RWPE1 (cell line): ENCODE results near the gene MXRA8.

ENCODE experiments used
- CTCF ChIA-PET: fragments of 350-600 bp; sonication (Branson Sonifier 250); formaldehyde crosslinking; extraction: SDS; loops from one replicate; lab custom pipeline; 2021; lab: Yijun Ruan, JAX
- POLR2A ChIA-PET: fragments of 400-600 bp; formaldehyde crosslinking; extraction: SDS; loops from one replicate; lab custom pipeline; 2020; ENCODE audit warnings: antibody characterized with exemption; ENCODE audit not compliant: low non-redundant PET; lab: Yijun Ruan, JAX
- DNase-seq: peaks from one replicate; pipeline ENCODE4 v3.0.0; 2012; ENCODE audit warnings: low spot score
- H3K27ac ChIP-seq: fragments of 450-650 bp; 2 replicates; pipeline ENCODE4 v1.5.1; 2017
- TF ChIP-seq, protein P1 (sequence below): fragments of 450-650 bp; conservative IDR thresholded peaks from 2 replicates; pipeline ENCODE4 v1.5.1; 2017; ENCODE audit warnings: low read depth, mild to moderate bottlenecking

The MXRA8 gene

DNA sequence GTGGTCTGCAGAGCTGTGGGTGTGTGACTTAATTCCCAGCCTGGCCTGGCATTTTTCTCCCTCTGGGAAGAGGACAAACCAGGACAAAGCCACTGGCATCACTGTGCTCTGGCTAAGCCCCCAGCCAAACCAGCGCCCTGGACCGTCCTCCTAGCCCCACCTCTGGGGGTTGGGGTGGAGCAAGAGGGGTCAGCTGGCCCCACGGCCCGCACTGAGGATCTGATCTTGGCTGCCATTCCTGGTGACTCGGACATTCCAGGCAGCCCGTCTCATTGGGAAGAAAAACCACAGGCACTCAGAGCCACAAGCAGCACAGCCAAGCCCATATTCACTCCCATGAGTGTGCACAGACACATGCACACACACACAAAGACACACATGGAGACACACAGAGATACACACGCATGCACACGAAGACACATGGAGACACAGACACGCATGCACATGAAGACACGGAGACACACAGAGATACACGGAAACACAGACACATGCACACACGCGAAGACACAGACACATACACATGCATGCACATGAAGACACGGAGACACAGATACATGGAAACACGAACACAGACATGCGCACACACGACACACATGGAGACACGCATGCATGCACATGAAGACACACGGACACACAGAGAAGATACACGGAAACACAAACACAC lies 2.3 kb upstream of the MXRA8 start:
- TF ChIP-seq, protein P1, sequence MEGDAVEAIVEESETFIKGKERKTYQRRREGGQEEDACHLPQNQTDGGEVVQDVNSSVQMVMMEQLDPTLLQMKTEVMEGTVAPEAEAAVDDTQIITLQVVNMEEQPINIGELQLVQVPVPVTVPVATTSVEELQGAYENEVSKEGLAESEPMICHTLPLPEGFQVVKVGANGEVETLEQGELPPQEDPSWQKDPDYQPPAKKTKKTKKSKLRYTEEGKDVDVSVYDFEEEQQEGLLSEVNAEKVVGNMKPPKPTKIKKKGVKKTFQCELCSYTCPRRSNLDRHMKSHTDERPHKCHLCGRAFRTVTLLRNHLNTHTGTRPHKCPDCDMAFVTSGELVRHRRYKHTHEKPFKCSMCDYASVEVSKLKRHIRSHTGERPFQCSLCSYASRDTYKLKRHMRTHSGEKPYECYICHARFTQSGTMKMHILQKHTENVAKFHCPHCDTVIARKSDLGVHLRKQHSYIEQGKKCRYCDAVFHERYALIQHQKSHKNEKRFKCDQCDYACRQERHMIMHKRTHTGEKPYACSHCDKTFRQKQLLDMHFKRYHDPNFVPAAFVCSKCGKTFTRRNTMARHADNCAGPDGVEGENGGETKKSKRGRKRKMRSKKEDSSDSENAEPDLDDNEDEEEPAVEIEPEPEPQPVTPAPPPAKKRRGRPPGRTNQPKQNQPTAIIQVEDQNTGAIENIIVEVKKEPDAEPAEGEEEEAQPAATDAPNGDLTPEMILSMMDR = no peak
- DNase-seq = peak; percentile 65
- peak overlapping the region; percentile 54 for H3K27ac ChIP-seq
- CTCF ChIA-PET = no interaction called here
- POLR2A ChIA-PET = no interaction called here

DNA sequence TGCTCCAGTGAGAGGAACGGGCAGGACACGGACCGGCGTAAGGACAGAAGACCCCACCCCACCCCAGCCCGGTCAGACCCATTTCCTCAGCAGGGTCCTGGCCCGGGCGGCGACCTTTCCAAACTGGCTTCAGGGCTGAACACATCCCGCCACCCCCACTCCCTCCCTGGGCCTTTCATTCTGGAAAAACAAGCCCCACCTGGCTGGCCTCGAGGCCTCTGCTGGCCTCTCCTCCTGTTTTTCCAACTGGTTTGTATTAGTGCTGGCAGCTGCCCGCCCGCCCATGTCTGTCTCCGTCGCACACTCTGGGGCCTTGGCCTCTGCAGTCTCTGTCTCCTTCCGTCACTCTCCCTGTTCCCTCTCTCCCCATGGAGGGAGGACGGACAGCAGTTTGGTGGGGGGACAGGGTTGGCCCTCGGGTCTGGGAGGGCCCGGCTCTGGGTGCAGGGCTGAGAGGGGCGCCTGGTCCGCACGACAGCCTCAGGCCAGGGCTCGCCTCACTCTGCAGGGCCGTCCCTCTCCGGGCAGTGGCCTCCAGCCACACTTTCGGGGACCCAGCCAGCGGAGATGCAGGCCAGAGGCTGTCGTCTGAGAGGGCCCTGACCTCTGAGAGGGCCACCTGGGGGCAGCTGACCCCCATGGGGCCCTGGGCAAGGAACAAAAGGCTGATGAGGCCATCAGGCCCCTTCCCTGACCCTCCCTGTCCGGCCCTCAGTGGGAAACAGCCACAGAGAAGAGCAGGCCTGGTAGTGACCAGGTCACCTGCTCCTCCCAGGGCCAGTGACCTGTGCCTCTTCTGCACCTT lies 1.5 kb upstream of the MXRA8 start:
- DNase-seq = no peak
- CTCF ChIA-PET = no interaction called here
- TF ChIP-seq, protein P1 = no peak
- POLR2A ChIA-PET = no interaction called here
- H3K27ac ChIP-seq = peak overlapping the region; percentile 54

DNA sequence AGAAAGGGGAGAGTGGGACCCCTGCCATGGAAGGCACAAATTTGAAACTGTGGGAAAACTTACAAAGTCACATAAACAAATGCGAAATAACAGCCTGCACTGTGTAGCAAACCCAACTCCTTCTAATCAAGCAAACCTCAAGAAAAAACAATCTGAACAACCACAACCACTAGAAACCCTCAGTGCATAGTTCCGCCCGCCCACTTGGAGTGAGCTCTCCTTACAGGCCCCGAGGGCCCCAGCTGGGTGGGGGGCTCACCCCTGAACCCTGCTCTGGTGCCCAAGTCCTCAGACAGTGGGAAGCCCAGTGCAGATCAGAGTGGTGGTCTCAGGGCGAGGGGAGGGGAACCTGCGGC lies 931 bp upstream of the MXRA8 start:
- POLR2A ChIA-PET = no interaction called here
- TF ChIP-seq, protein P1 = no peak
- no peak for DNase-seq
- H3K27ac ChIP-seq = peak overlapping the region; percentile 11; the same call in 1 of the 2 replicates
- CTCF ChIA-PET = no interaction called here

DNA sequence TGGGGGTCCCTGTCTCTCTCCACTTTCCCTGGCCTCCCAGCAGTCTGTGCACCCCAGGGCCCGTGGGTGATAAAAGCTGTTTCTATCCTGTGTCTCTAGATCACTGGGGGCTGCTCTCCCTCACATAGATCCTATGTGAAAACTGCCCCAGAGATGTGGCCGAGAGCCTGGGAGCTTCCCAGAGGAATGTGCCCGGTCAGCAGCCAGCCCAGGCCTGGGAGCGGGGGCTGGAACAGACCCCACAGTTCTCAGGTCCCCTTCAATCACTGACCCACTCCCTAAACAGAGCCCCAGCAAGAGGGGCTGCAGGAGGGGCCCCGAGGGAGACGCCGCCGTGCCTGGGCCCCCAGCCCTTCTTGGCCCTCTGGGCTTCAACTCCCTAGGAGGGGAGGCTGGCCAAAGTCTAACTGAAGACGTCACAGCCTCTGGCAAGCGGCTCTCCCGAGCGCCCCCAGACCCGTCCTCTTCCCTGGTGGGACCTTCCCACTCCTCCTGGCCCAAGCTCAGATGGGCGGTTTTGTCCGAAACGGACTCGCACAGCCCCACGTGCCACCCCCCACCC lies 403 bp downstream of the MXRA8 start:
- CTCF ChIA-PET = interaction anchor here (0.6 kb wide), 1 partner anchor 20 kb away, joined by 7 read pairs; no protein-coding TSS in a partner anchor
- peak overlapping the region; percentile 55 for H3K27ac ChIP-seq
- TF ChIP-seq, protein P1 = no peak
- no peak for DNase-seq
- POLR2A ChIA-PET = no interaction called here

DNA sequence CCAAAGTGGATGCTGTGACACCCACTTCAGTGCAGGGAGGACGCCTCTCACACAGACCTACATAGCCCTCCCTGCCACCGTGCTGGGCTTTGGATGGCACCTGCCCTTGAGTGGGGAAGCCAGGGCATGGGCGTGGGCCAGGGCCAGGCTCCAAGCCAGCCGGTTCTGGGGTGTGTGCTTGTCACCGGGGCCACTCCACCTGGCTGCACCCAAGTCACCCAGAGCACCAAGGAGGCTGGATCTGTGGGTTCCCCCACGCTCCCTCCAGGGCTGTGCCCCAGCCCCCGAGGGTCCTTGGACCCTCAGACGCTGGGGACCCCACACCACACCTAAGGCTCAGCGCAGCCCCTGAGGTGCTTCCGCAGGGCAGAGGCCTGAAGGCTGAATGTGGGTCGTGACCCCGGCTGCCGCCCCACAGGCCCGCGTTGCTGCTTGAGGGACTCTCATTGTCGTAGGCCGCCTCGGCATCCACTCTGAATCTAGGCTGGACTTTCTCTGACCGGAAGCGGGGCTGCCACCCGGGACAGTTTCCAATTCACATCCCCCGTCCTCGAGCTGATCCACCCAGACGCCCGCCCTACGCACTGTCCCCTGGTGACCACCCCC lies 1.5 kb downstream of the MXRA8 start:
- DNase-seq = no peak
- POLR2A ChIA-PET = no interaction called here
- CTCF ChIA-PET = no interaction called here
- TF ChIP-seq, protein P1 = no peak
- peak overlapping the region; percentile 55; the same call in 1 of the 2 replicates for H3K27ac ChIP-seq

DNA sequence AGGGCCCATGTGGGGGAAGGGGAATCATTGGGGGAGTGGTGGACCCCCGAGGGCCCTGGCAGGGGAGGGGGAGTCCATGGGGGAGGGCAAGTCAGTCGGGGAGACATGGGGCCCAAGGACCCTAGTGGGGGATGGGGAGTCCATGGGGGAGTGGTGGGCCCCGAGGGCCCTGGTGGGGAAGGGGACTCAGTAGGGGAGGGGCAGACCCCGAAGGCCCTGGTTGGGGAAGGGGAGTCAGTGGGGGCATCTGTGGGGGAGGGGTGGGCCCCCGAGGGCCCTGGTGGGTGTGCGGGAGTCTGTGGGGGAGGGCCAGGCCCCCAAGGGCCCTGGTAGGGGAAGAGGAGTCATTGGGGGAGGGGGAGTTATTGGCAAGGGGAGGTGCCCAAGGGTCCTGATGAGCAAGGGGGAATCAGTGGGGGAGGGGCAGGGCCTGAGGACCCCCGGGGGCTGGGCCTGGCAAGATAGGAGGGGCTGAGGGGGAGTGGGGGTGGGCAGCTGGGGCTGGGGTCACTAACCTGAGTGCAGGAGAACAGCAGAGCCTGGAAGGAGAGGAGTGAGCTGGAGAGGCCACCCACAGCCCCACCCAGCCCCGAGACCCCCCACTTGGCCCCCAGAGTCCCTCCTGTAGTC lies 2.1 kb downstream of the MXRA8 start:
- DNase-seq = no peak
- TF ChIP-seq, protein P1 = no peak
- no peak overlapping the region for H3K27ac ChIP-seq
- ChIA-PET POLR2A (no interaction called here), CTCF (no interaction called here)
